Fibroblast of gingiva (primary cell): ENCODE data around the gene WFDC5.
A peak's percentile ranks its signal among the peaks of the same experiment; 100 is the strongest.
"Not testable (repeated sequence)": the region's sequence is repeated elsewhere in the genome, so short reads cannot be mapped to it uniquely, and the experiment has no call there.

Experiments used
- DNase-seq: peaks from one replicate; pipeline ENCODE4 v3.0.0-alpha.2; 2011; ENCODE audit warnings: low read depth

Gene WFDC5

GRCh38 chr20:45087814-45088213, 27.2 kb downstream of the WFDC5 start:
- DNase-seq, result peak; percentile 92

- peak; percentile 25 for DNase-seq
Observed at GRCh38 chr20:45087097-45087790, 27.7 kb downstream of the WFDC5 start.

GRCh38 chr20:45085867-45086266, 29.1 kb downstream of the WFDC5 start:
- no peak for DNase-seq

GRCh38 chr20:45085289-45085688, 29.7 kb downstream of the WFDC5 start:
- no peak for DNase-seq

- DNase-seq, result no peak
Observed at GRCh38 chr20:45083127-45083526, 31.8 kb downstream of the WFDC5 start.

GRCh38 chr20:45082468-45082867, 32.5 kb downstream of the WFDC5 start:
- DNase-seq, result no peak

- peak; percentile 64 for DNase-seq
Observed at GRCh38 chr20:45080867-45081624, 33.9 kb downstream of the WFDC5 start.

GRCh38 chr20:45077559-45077958, 37.4 kb downstream of the WFDC5 start:
- DNase-seq, result no peak

GRCh38 chr20:45073221-45073620, 41.8 kb downstream of the WFDC5 start:
- no peak for DNase-seq

GRCh38 chr20:45072066-45072465, 42.9 kb downstream of the WFDC5 start:
- DNase-seq, result no peak

GRCh38 chr20:45070932-45071632, 43.9 kb downstream of the WFDC5 start:
- peak; percentile 49 for DNase-seq

- DNase-seq, result no peak
Observed at GRCh38 chr20:45069261-45069660, 45.7 kb downstream of the WFDC5 start.

GRCh38 chr20:45067558-45067957, 47.4 kb downstream of the WFDC5 start:
- no peak for DNase-seq

GRCh38 chr20:45067087-45067486, 47.9 kb downstream of the WFDC5 start:
- no peak for DNase-seq

GRCh38 chr20:45066372-45066771, 48.6 kb downstream of the WFDC5 start:
- peak; percentile 25 for DNase-seq

- peak; percentile 61 for DNase-seq
Observed at GRCh38 chr20:45064812-45065211, 50.2 kb downstream of the WFDC5 start.

GRCh38 chr20:45063107-45063506, 51.9 kb downstream of the WFDC5 start:
- not testable (repeated sequence) for DNase-seq

- peak; percentile 90 for DNase-seq
Observed at GRCh38 chr20:45061244-45061643, 53.7 kb downstream of the WFDC5 start.

GRCh38 chr20:45060294-45060693, 54.7 kb downstream of the WFDC5 start:
- DNase-seq, result no peak
